Stimulated activated CD4-positive, alpha-beta T cell treated with anti-CD3 and anti-CD28 coated beads, Interleukin-12 subunit alpha, Interleukin-12 subunit beta, amount 100 ng/mL, for 24 hours (primary cell): Measurements from ENCODE around the gene IFNW1.

Source experiments
- DNase-seq, 2 experiments: peaks; one replicate each; pipeline ENCODE4 v3.0.0-alpha.2; 2020; ENCODE audit warnings: low read depth in 2 of 2

The IFNW1 gene

GRCh38 chr9:21110708-21111576 is 30.7 kb downstream of the IFNW1 start:
- DNase-seq, result no peak

GRCh38 chr9:21104787-21105186 is 36.8 kb downstream of the IFNW1 start:
- no peak for DNase-seq

GRCh38 chr9:21102305-21102704 is 39.3 kb downstream of the IFNW1 start:
- DNase-seq, result no peak

DNA sequence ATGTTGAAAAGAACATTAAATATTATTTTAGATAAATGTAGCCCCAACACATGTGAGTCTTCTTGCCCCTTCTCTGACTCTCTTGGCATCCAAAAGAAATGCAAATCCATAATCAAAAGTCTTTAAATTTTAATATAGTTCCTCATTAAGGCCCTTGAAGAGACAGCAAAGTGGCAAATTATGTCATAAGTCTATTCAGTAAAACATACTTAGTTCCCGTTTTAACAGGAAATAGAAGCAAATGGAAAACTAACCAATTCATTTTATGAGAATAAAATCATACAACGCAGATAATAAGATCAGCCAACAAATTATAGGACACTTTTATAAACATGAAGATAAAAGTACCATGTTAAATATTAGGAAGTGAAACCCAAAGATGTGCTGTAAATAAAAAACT is 43.8 kb downstream of the IFNW1 start:
- DNase-seq, result no peak

- no peak for DNase-seq
Observed at GRCh38 chr9:21096901-21097255, 44.8 kb downstream of the IFNW1 start.

DNA sequence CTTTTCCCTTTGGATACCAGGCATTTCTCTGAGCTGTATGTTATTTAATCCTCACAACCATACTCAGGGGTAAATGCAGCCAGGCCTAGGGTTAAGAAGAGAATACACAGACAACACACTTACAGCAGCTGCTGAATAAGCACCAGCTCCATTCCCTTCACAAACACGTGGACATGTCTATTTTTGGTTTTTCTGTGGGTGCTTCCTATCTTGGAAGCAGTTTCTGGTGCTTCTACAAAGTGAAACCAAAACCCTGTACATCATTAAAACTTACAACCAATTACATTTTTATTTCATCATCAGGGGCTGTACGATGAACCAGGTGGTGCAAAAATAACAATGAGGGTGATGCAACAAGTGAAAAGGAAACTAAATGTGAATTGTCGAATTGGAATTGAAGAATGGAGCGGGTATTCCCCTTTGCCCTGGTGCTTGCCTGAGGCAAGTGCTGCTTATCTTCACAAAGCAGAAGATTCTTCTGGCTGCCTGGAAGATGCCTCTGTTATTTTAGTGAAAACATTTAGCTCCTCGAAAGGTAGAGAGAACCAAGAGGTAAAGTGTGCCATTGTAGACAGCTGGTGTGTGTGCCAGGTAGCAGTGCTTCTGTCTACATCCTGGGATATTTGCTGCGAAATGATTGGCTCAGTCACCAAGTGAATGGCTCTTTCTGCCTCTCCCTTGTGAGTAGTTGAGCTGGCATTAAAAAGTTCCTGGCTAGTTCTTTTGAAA is 45.3 kb downstream of the IFNW1 start:
- DNase-seq, result no peak

- no peak for DNase-seq
Observed at GRCh38 chr9:21095561-21095960, 46.1 kb downstream of the IFNW1 start.
